B cell (primary cell): ENCODE results near the gene TEDC1. TPM values are rescaled to one million over a fixed set of nuclear protein-coding genes. Genes with fewer than 3 reads are reported as not detected.
A peak's percentile ranks its signal among the peaks of the same experiment; 100 is the strongest.

Experiments used
- ATAC-seq: fragments of 200-7000 bp; cut with Tn5 transposase; one replicate; pipeline ENCODE4 v1.10.0; 2021; ENCODE audit warnings: low read depth, mild to moderate bottlenecking, moderate number of reproducible peaks, moderate library complexity
- CTCF ChIA-PET: fragments of 350-600 bp; sonication (Branson Sonifier 250); formaldehyde crosslinking; loops from one replicate; lab custom pipeline; 2021; ENCODE audit warnings: antibody characterized with exemption, inconsistent platforms; lab: Charles Lee
- POLR2A ChIA-PET: fragments of 350-600 bp; sonication (Branson Sonifier 250); formaldehyde crosslinking; loops from one replicate; lab custom pipeline; 2021; ENCODE audit warnings: antibody characterized with exemption; lab: Charles Lee
- DNase-seq: peaks from one replicate; pipeline ENCODE4 v3.0.0; 2013
- H2AFZ ChIP-seq: 2 replicates; pipeline ENCODE4 v1.6.1; 2012; ENCODE audit warnings: mild to moderate bottlenecking, low read depth, low read length; ENCODE audit not compliant: insufficient read depth, poor library complexity, severe bottlenecking
- H3K27ac ChIP-seq, 2 donors: 1 replicate in 1 of 2; 2 replicates in 1 of 2; pipeline ENCODE4 v1.5.1; 2012 to 2013; ENCODE audit warnings: low read length in 2 of 2, mild to moderate bottlenecking in 2 of 2, moderate library complexity in 1 of 2
- H3K27me3 ChIP-seq, 4 experiments: fragments of 200-600 bp in 1 of 4; sonication (generic) in 1 of 4; replicated peaks in 1 of 4; 1 replicate in 2 of 4; 2 replicates in 2 of 4; pipeline versions ENCODE4 v1.6.1 to v1.7.0; 2013 to 2016; ENCODE audit warnings: low read length in 3 of 4, mild to moderate bottlenecking in 2 of 4, mixed read lengths in 1 of 4, moderate library complexity in 1 of 4; ENCODE audit not compliant: insufficient read depth in 4 of 4, control insufficient read depth in 3 of 4; ENCODE audit errors: control extremely low read depth in 1 of 4
- H3K36me3 ChIP-seq, 2 experiments: replicated peaks in 1 of 2; 1 replicate in 1 of 2; 2 replicates in 1 of 2; pipeline versions ENCODE4 v1.6.1 to v1.7.1; 2013; ENCODE audit warnings: low read length in 1 of 2; ENCODE audit not compliant: insufficient read depth in 2 of 2, control insufficient read depth in 1 of 2; ENCODE audit errors: control extremely low read depth in 1 of 2, extremely low read depth in 1 of 2
- H3K4me1 ChIP-seq, 2 donors: fragments of 200-600 bp in 1 of 2; sonication (generic) in 1 of 2; 1 replicate in 1 of 2; 2 replicates in 1 of 2; pipeline versions ENCODE4 v1.5.1 to v1.6.1; 2013 to 2017; ENCODE audit warnings: low read length in 2 of 2; ENCODE audit not compliant: control insufficient read depth in 2 of 2, insufficient read depth in 2 of 2
- H3K4me2 ChIP-seq: replicated peaks from 2 replicates; pipeline ENCODE3; 2012; ENCODE audit warnings: mild to moderate bottlenecking, low read depth, low read length; ENCODE audit not compliant: poor library complexity, severe bottlenecking
- H3K4me3 ChIP-seq, 5 experiments: fragments of 200-600 bp in 1 of 5; sonication (generic) in 1 of 5; 1 replicate in 3 of 5; 2 replicates in 2 of 5; pipeline versions ENCODE4 v1.5.1 to v1.7.0; 2011 to 2016; ENCODE audit warnings: low read length in 4 of 5, mild to moderate bottlenecking in 4 of 5, low read depth in 2 of 5, control low read depth in 1 of 5, moderate library complexity in 1 of 5; ENCODE audit not compliant: insufficient read depth in 1 of 5; ENCODE audit errors: control extremely low read depth in 1 of 5, extremely low read depth in 1 of 5
- H3K79me2 ChIP-seq: fragments of 200-600 bp; sonication (generic); one replicate; pipeline ENCODE4 v1.6.0; 2016; ENCODE audit warnings: low read length; ENCODE audit not compliant: control insufficient read depth, insufficient read depth
- H3K9ac ChIP-seq: fragments of 200-600 bp; sonication (generic); 2 replicates; pipeline ENCODE4 v1.6.1; 2017; ENCODE audit warnings: mild to moderate bottlenecking, low read length, moderate library complexity
- H3K9me3 ChIP-seq, 3 donors: one replicate each; pipeline versions ENCODE4 v1.6.1 to v1.7.1; 2013; ENCODE audit warnings: low read length in 2 of 3; ENCODE audit not compliant: control insufficient read depth in 2 of 3, insufficient read depth in 1 of 3; ENCODE audit errors: control extremely low read depth in 1 of 3
- H4K20me1 ChIP-seq: 2 replicates; pipeline ENCODE4 v1.6.0; 2012; ENCODE audit warnings: mild to moderate bottlenecking, low read length; ENCODE audit not compliant: insufficient read depth, control insufficient read depth, poor library complexity, severe bottlenecking
- H3K27ac Mint-ChIP-seq: one replicate; pipeline ENCODE4 v1.8.0; 2021; ENCODE audit warnings: mixed read lengths
- H3K27me3 Mint-ChIP-seq: one replicate; pipeline ENCODE4 v1.8.0; 2021; ENCODE audit warnings: mixed read lengths
- H3K4me1 Mint-ChIP-seq: one replicate; pipeline ENCODE4 v1.8.0; 2021; ENCODE audit warnings: mixed read lengths
- H3K4me3 Mint-ChIP-seq: one replicate; pipeline ENCODE4 v1.8.0; 2021; ENCODE audit warnings: mixed read lengths
- H3K9me3 Mint-ChIP-seq: one replicate; pipeline ENCODE4 v1.8.0; 2022; ENCODE audit warnings: mixed read lengths; ENCODE audit not compliant: insufficient read depth
- EZH2 ChIP-seq: IDR thresholded peaks from 2 replicates; pipeline ENCODE4 v1.6.1; 2012; ENCODE audit warnings: borderline replicate concordance, low read depth, mild to moderate bottlenecking, moderate library complexity, low read length; ENCODE audit not compliant: insufficient read depth, poor library complexity, severe bottlenecking
- WGBS: methylation state at CpG from one replicate; pipeline ENCODE4 v1.1.5; 2013; ENCODE audit warnings: missing lambda C conversion rate; ENCODE audit not compliant: insufficient coverage; 5-methylcytosine and 5-hydroxymethylcytosine counted together
- intact Hi-C: fragments of 100-400 bp; cut with micrococcal nuclease; formaldehyde crosslinking; loops from one replicate; pipeline ENCODE4 v1.10.0; 2022
- polyA plus RNA-seq: library from polyadenylated mRNA; depleted of rRNA; stranded (reverse); fragments of >200 nt; gene quantifications from 2 replicates; pipeline ENCODE4 v1.2.3, GENCODE V29; 2012
- total RNA-seq, 2 donors: library from RNA; stranded (reverse); fragments of 120-200 nt in 1 of 2; gene quantifications; 1 replicate in 1 of 2; 2 replicates in 1 of 2; pipeline versions ENCODE4 v1.2.3 to v1.2.4, GENCODE V29; 2013 to 2022
- TF ChIP-seq, protein P1 (sequence below): fragments of 200-600 bp; IDR thresholded peaks from one replicate; pipeline ENCODE4 v1.8.0; 2022; ENCODE audit warnings: antibody characterized with exemption, mild to moderate bottlenecking

Gene TEDC1
- total and polyA plus RNA-seq, 2 donors (not counting 1 experiment from before 2014, with no cell fraction given), result 19.7 to 22.2 TPM

DNA sequence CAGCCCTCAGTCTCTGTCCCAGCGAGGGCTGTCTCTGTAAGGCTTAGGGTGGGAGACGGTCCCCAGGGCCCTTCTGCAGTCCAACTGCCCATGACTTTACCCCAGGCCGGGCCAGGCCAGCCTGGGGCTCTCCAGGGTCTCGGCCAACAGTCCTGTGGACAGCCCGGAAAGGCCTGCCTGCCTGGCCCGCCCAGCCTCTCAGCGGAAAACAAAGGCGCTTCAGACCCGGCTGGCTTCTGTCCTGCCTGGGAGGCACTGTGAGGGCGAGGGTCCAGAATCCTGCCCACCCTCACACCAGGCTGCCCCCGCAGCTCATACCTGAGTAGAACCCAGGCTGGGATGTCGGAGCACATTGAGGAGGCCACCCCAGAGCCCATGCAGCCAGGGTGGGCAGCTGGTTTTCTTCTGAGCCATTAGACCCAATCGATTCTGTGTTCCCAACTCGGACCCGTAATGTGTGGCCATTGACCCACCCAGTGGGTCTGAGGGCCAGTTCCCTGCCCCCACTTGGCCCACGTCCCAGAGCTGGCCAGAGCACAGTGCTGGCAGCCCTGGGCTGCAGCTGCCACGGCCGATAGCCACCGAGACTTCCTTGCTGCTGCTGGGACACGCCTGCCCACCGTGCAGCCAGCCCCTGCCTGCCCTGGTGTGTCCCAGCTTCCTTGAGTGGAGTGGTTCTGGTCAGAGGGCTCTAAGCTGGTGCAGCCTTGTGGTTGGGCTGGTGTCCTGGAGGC is 14.8 kb upstream of the TEDC1 start:
- peaks cover 0 to 44% (median 0%) of the 10 kb centered on the region in 3 donors for H3K9me3 ChIP-seq
- H3K27me3 ChIP-seq, result peaks cover 0 to 48% (median 11%) of the 10 kb centered on the region in 4 experiments
- H3K36me3 ChIP-seq, result no peaks in the 10 kb centered on the region
- DNase-seq (peak; percentile 38), ATAC-seq (no peak)
- no peak overlapping the region for H3K9ac ChIP-seq
- 47% methylated on average over 21 of the region's 21 CpGs for WGBS
- H3K4me3 ChIP-seq, result no peak overlapping the region
- peak overlapping the region; percentile 73 for H3K4me3 Mint-ChIP-seq
- H3K27ac Mint-ChIP-seq, result peak overlapping the region; percentile 72
- peaks cover 56 to 64% of the 10 kb centered on the region in 2 donors for H3K4me1 ChIP-seq
- H3K27ac ChIP-seq, result no peak overlapping the region
- intact Hi-C loops, result no loop called here
- CTCF ChIA-PET, result interaction anchor here (0.9 to 7.3 kb wide), 3 partner anchors 14 to 56 kb away, joined by 3 to 121 read pairs (median 3); partner anchors contain the start of gene TEDC1
- H3K27me3 Mint-ChIP-seq, result no peaks in the 10 kb centered on the region
- peak overlapping the region; percentile 95 for H3K4me2 ChIP-seq
- H2AFZ ChIP-seq, result no peak overlapping the region
- peaks cover 56% of the 10 kb centered on the region for H3K4me1 Mint-ChIP-seq
- no peak for TF ChIP-seq EZH2
- TF ChIP-seq, protein P1, sequence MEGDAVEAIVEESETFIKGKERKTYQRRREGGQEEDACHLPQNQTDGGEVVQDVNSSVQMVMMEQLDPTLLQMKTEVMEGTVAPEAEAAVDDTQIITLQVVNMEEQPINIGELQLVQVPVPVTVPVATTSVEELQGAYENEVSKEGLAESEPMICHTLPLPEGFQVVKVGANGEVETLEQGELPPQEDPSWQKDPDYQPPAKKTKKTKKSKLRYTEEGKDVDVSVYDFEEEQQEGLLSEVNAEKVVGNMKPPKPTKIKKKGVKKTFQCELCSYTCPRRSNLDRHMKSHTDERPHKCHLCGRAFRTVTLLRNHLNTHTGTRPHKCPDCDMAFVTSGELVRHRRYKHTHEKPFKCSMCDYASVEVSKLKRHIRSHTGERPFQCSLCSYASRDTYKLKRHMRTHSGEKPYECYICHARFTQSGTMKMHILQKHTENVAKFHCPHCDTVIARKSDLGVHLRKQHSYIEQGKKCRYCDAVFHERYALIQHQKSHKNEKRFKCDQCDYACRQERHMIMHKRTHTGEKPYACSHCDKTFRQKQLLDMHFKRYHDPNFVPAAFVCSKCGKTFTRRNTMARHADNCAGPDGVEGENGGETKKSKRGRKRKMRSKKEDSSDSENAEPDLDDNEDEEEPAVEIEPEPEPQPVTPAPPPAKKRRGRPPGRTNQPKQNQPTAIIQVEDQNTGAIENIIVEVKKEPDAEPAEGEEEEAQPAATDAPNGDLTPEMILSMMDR, result no peak
- H4K20me1 ChIP-seq, result peaks cover 10% of the 10 kb centered on the region
- H3K79me2 ChIP-seq, result no peaks in the 10 kb centered on the region
- H3K9me3 Mint-ChIP-seq, result no peaks in the 10 kb centered on the region
- POLR2A ChIA-PET, result interaction anchor here (1.5 kb wide), 1 partner anchor 13 kb away, joined by 7 read pairs; no protein-coding TSS in a partner anchor
